SK-N-SH treated with all-trans-retinoic acid at 6 μM for 48 hours (cell line): Measurements from ENCODE around the gene ALMS1.

Source experiments
- BACH2 ChIP-seq: fragments of 250-450 bp; sonication (Bioruptor Pico); IDR thresholded peaks from 2 replicates; pipeline ENCODE4 v1.9.0; 2021; ENCODE audit warnings: mild to moderate bottlenecking, borderline replicate concordance
- CSDC2 ChIP-seq: fragments of 250-450 bp; sonication (Bioruptor Pico); IDR thresholded peaks from 2 replicates; pipeline ENCODE4 v1.5.0; 2020; ENCODE audit warnings: mild to moderate bottlenecking, moderate library complexity
- SNAI2 ChIP-seq: fragments of 250-450 bp; sonication (Bioruptor Pico); IDR thresholded peaks from 2 replicates; pipeline ENCODE4 v1.5.0; 2020; ENCODE audit warnings: mild to moderate bottlenecking, moderate library complexity
- ZNF565 ChIP-seq: fragments of 450-650 bp; formaldehyde crosslinking; conservative IDR thresholded peaks from 2 replicates; pipeline ENCODE4 v1.5.0; 2020; ENCODE audit warnings: low read depth, mild to moderate bottlenecking, moderate library complexity
- TF ChIP-seq, protein P1 (sequence below): fragments of 250-450 bp; sonication (Bioruptor Pico); IDR thresholded peaks from 2 replicates; pipeline ENCODE4 v1.5.0; 2020; ENCODE audit warnings: mild to moderate bottlenecking, moderate library complexity
- TF ChIP-seq, protein P2 (sequence below): fragments of 250-450 bp; sonication (Bioruptor Pico); IDR thresholded peaks from 2 replicates; pipeline ENCODE4 v1.8.0; 2020; ENCODE audit warnings: mild to moderate bottlenecking, moderate library complexity, borderline replicate concordance

DNA sequence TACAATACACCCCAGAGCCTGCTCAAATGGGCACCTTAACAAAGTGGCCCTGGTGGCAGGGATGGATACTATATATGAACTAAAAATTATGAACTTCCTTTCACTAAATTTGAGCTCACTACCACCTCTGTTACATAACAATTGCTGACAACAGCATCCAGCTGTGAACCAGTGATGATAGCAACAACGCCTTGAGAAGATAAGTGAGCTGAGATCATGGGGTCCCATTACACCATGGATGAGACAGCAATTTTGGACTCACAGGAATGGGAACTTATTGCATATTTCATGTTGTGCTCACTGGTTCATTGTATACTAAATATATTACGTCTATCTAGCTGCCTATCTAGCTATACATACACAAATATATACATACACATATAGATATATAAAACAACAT lies 16.9 kb upstream of the ALMS1 start:
- TF ChIP-seq, protein P1, sequence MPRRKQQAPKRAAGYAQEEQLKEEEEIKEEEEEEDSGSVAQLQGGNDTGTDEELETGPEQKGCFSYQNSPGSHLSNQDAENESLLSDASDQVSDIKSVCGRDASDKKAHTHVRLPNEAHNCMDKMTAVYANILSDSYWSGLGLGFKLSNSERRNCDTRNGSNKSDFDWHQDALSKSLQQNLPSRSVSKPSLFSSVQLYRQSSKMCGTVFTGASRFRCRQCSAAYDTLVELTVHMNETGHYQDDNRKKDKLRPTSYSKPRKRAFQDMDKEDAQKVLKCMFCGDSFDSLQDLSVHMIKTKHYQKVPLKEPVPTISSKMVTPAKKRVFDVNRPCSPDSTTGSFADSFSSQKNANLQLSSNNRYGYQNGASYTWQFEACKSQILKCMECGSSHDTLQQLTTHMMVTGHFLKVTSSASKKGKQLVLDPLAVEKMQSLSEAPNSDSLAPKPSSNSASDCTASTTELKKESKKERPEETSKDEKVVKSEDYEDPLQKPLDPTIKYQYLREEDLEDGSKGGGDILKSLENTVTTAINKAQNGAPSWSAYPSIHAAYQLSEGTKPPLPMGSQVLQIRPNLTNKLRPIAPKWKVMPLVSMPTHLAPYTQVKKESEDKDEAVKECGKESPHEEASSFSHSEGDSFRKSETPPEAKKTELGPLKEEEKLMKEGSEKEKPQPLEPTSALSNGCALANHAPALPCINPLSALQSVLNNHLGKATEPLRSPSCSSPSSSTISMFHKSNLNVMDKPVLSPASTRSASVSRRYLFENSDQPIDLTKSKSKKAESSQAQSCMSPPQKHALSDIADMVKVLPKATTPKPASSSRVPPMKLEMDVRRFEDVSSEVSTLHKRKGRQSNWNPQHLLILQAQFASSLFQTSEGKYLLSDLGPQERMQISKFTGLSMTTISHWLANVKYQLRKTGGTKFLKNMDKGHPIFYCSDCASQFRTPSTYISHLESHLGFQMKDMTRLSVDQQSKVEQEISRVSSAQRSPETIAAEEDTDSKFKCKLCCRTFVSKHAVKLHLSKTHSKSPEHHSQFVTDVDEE (CRISPR knock-in tag) = no peak
- TF ChIP-seq ZNF565 (CRISPR knock-in tag) (no peak), BACH2 (CRISPR knock-in tag) (no peak), CSDC2 (no peak), SNAI2 (CRISPR knock-in tag) (no peak)
- TF ChIP-seq, protein P2, sequence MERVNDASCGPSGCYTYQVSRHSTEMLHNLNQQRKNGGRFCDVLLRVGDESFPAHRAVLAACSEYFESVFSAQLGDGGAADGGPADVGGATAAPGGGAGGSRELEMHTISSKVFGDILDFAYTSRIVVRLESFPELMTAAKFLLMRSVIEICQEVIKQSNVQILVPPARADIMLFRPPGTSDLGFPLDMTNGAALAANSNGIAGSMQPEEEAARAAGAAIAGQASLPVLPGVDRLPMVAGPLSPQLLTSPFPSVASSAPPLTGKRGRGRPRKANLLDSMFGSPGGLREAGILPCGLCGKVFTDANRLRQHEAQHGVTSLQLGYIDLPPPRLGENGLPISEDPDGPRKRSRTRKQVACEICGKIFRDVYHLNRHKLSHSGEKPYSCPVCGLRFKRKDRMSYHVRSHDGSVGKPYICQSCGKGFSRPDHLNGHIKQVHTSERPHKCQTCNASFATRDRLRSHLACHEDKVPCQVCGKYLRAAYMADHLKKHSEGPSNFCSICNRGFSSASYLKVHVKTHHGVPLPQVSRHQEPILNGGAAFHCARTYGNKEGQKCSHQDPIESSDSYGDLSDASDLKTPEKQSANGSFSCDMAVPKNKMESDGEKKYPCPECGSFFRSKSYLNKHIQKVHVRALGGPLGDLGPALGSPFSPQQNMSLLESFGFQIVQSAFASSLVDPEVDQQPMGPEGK (CRISPR knock-in tag) = no peak
